GM13976 (cell line): Measurements from ENCODE around the gene PFKP.

Source experiments
- DNase-seq: peaks from one replicate; pipeline ENCODE4 v3.0.0; 2012; ENCODE audit warnings: low spot score
- in situ Hi-C: fragments of 300-500 bp; cut with MboI; formaldehyde crosslinking; loops from one replicate; pipeline ENCODE4 v1.12.0; 2022; ENCODE audit warnings: low sequenced_read_pairs, mixed read lengths, inconsistent platforms; ENCODE audit not compliant: unreplicated experiment
- TF ChIP-seq, protein P1 (sequence below): IDR thresholded peaks from 2 replicates; pipeline ENCODE4 v1.5.1; 2012; ENCODE audit warnings: borderline replicate concordance, mild to moderate bottlenecking; ENCODE audit not compliant: insufficient read depth; ENCODE audit errors: extremely low read depth, missing control alignments, control extremely low read depth

The PFKP gene

GRCh38 chr10:3094609-3095036 is 27.3 kb downstream of the PFKP start:
- in situ Hi-C loops = no loop called here
- TF ChIP-seq, protein P1, sequence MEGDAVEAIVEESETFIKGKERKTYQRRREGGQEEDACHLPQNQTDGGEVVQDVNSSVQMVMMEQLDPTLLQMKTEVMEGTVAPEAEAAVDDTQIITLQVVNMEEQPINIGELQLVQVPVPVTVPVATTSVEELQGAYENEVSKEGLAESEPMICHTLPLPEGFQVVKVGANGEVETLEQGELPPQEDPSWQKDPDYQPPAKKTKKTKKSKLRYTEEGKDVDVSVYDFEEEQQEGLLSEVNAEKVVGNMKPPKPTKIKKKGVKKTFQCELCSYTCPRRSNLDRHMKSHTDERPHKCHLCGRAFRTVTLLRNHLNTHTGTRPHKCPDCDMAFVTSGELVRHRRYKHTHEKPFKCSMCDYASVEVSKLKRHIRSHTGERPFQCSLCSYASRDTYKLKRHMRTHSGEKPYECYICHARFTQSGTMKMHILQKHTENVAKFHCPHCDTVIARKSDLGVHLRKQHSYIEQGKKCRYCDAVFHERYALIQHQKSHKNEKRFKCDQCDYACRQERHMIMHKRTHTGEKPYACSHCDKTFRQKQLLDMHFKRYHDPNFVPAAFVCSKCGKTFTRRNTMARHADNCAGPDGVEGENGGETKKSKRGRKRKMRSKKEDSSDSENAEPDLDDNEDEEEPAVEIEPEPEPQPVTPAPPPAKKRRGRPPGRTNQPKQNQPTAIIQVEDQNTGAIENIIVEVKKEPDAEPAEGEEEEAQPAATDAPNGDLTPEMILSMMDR = no peak
- DNase-seq = no peak

DNA sequence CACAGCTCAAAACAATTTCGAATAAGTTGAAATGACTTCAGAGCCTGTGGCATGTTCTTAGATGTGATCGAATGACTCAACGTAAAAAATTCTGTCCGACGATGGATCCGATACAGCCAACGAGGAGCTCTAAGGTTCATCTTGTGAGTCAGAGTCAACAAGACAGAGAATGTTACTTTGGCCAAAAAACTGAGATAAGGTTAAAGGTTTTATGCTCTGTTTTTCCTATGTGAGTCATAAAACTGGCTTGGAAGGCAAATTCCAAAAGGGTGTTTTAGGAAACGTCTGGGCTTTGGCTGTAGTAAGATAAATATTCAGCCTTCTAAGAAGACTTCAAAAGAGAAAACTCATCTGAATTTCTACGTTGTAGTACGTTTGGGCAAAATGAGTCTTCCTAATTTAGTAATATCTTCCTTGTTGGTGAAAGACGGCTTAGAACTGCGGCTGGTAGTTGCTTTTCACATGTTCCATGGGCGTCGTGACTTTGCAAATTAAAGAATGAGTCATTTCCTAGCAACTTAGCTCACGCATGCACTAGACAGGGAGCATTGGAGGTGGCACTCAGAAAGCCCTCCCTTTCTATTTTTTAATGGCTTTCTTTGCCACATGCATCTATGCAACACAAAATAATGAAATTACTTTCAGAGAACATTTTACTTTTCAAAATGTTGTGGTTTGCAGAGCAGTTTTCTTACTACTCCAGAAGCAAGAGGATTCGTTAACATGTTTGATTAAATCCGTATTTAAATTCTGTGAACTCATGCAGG is 28.2 kb downstream of the PFKP start:
- in situ Hi-C loops = no loop called here
- TF ChIP-seq, protein P1 = no peak
- peak; percentile 55 for DNase-seq

DNA sequence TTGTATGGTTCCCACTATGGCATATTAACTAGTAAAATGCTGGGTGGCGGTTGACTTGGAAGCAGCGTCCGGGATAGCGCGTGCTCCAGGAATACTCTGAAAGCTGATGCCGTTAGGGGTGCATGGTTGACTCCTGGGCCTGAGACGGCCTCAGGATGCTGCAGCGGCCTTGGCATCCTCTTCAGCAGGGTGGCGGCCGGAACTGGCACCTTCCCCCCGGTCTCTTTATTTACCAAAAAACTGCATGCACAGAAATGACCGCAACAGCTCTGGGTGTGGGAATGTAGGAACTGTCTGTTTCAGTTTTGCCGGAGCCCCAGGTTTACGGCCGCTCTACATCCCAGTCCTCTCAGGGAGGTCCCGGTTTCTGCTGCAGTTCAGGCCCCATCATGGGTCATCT is 28.8 kb downstream of the PFKP start:
- in situ Hi-C loops = no loop called here
- DNase-seq = no peak
- TF ChIP-seq, protein P1 = no peak

DNA sequence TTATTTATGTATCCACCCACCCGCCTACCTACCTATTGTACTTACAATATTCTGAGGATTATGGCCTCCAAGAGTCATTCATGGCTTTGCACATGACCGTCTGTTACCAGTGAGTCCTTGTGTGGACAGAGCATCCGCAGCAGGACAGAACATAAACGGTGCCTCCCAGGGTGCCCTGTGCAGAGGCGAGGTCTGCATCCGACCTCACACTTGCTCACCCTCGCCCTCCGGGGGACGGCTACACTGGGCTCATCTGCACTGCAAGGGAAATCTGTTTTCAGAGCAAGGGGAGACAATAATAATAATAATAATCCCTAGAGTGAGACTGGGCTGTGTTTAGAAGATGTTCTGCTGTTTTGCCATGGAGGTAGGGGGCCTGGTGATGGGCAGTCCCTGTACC is 29.8 kb downstream of the PFKP start:
- no peak for DNase-seq
- in situ Hi-C loops = no loop called here
- TF ChIP-seq, protein P1 = no peak

- in situ Hi-C loops = no loop called here
- TF ChIP-seq, protein P1 = no peak
- no peak for DNase-seq
These were observed 31.3 kb downstream of the PFKP start for GRCh38 chr10:3098689-3099088.

DNA sequence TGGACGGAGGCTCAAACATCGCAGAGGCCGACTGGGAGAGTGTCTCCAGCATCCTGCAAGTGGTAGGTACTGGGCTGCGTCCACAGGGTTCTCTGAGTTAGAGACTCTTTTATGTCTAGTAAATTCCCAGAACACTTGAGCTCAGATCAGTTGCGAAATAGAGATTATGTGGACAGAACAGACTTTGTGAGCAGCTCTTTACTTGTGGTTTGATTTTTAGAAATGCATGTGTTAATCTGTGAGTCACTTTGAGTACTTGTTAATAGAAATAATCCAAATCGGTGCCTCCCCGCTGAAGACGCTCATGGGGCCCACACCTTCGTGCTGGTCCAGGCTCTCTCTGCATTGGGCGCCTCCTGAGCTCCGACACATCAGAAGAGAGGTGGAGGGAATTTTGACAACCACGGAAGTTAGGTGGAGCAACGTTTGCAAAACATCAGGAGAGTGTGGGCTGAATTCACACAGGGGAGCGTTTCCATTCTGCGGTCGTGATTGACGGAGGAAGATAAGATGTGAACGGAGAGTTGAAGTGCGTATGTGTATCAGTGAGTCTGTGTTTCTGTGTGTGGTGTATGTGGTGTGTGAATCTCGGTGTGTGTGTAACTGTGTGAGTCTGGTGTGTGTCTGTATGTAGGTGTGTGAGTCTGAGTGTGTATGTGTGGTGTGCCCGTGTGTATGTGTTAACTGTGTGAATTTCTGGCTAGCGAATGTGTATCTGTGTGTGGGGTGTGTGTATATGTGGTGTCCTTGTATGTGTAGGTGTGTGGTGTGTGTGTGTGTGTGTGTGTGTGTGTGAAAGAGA is 32.1 kb downstream of the PFKP start:
- TF ChIP-seq, protein P1 = no peak
- DNase-seq = no peak
- in situ Hi-C loops = no loop called here
